Activated naive CD4-positive, alpha-beta T cell treated with anti-CD3 and anti-CD28 coated beads for 36 hours (primary cell): Measurements from ENCODE around the gene STXBP3. TPM values are rescaled to one million over a fixed set of nuclear protein-coding genes. Genes with fewer than 3 reads are reported as not detected.

ENCODE experiments used
- CTCF ChIA-PET: fragments of 350-600 bp; sonication (Branson Sonifier 250); formaldehyde crosslinking; loops from one replicate; lab custom pipeline; 2021; ENCODE audit warnings: antibody characterized with exemption; lab: Charles Lee
- DNase-seq: peaks from one replicate; pipeline ENCODE4 v3.0.0-alpha.2; 2020
- H3K27ac Mint-ChIP-seq: one replicate; pipeline ENCODE4 v1.8.0; 2021; ENCODE audit warnings: mild to moderate bottlenecking, mixed read lengths
- H3K27me3 Mint-ChIP-seq: one replicate; pipeline ENCODE4 v1.8.0; 2021; ENCODE audit warnings: low read depth, mixed read lengths
- H3K36me3 Mint-ChIP-seq: one replicate; pipeline ENCODE4 v1.8.0; 2021; ENCODE audit warnings: low read depth, mixed read lengths
- H3K4me1 Mint-ChIP-seq: one replicate; pipeline ENCODE4 v1.8.0; 2021; ENCODE audit warnings: low read depth, mixed read lengths
- H3K4me3 Mint-ChIP-seq: one replicate; pipeline ENCODE4 v1.8.0; 2021; ENCODE audit warnings: mild to moderate bottlenecking, moderate library complexity, mixed read lengths
- H3K9me3 Mint-ChIP-seq: one replicate; pipeline ENCODE4 v1.8.0; 2021; ENCODE audit warnings: mixed read lengths
- intact Hi-C: fragments of 100-400 bp; cut with micrococcal nuclease; formaldehyde crosslinking; loops from one replicate; pipeline ENCODE4 v1.15.1; 2023
- total RNA-seq, 2 experiments: library from RNA; stranded (reverse); gene quantifications; one replicate each; pipeline ENCODE4 v1.2.3, GENCODE V29; 2021

STXBP3 gene
- total RNA-seq, 2 experiments from 2014 or later, result 29.1 to 30.3 TPM

DNA sequence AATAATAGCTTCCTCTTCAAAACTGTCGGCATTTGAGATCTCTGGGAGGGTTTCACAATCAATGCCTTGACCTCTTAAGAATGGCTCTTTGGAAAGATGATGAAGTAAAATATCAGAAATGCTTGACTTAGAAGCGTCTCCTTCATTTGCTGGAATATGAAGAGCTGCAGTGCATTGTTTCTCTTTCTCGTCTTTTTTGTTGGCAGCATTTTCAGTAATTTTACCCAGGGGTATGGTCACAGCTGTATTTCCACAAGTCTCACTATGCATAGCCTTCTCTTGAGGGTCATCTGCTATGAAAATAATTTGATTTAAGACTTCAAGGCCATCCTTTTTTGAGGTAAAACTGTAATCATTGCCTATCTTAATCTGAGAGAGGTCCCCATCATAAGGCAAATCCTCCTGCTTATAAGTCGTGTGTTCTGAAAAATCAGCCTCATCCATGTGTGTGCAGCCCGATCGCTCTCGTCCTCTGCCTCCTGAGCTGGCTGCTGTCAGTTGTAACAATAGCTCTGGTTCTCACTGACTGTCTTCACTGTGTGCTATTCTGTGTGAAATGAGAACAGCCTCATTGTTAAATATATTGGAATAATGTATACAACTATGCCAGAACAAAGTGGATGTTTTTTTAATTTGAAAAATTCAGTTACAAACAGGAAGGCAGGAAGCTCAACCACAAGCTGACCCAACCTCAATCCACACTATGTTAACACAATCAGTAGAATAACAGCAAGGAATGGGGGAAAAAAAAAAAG lies 105.9 kb downstream of the STXBP3 start:
- Mint-ChIP-seq H3K27me3 (peaks cover 8% of the 10 kb centered on the region), H3K4me3 (no peak overlapping the region), H3K9me3 (no peaks in the 10 kb centered on the region), H3K36me3 (no peaks in the 10 kb centered on the region), H3K27ac (no peak overlapping the region), H3K4me1 (no peaks in the 10 kb centered on the region)
- DNase-seq, result no peak
- CTCF ChIA-PET, result interaction anchor here (0.6 to 2.4 kb wide), 4 partner anchors 10 to 24 kb away, joined by 3 to 6 read pairs (median 4); no protein-coding TSS in a partner anchor
- intact Hi-C loops, result no loop called here

DNA sequence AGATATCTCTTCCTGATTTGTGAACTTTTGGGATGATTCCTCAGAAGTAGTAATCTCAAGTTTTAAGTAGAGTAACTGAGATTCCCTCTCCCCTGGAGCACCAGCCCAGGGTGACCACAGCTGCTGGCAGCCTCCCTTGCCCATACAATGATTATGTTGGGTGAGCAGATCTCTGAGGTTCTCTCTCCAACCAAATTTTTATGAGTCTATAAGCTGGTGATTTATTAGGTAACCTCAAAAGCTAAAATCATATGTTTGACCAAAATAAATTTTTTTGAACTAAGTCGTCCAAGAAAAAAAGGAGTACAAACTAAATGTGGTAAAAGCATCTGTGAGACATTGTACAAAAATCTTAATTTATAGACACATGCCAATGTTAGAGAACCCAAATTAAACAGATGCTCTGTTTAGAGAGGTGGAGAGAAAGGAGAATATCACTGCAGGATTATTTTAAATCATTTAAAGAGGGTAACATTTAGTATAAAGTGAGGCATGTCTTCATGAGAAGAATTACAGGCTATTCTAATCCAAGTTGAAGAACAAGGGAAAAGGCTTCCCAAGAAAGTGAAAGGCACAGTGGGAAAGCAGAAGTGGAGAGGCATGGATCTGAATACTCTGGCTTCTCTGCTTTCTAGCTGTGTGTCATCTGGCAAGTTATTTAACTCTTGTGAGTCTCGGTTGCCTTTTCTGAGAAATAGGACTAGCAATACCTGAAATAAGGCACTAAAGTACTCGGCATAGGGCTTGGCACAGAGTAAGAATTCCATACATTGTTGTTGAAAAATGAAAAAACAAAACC lies 107.9 kb downstream of the STXBP3 start:
- peaks cover 8% of the 10 kb centered on the region for H3K27me3 Mint-ChIP-seq
- H3K27ac Mint-ChIP-seq, result no peak overlapping the region
- intact Hi-C loops, result no loop called here
- H3K36me3 Mint-ChIP-seq, result no peaks in the 10 kb centered on the region
- DNase-seq, result no peak
- CTCF ChIA-PET, result interaction anchor here (2.4 kb wide), 1 partner anchor 26 kb away, joined by 6 read pairs; no protein-coding TSS in a partner anchor
- no peaks in the 10 kb centered on the region for H3K9me3 Mint-ChIP-seq
- H3K4me1 Mint-ChIP-seq, result no peaks in the 10 kb centered on the region
- H3K4me3 Mint-ChIP-seq, result no peak overlapping the region

DNA sequence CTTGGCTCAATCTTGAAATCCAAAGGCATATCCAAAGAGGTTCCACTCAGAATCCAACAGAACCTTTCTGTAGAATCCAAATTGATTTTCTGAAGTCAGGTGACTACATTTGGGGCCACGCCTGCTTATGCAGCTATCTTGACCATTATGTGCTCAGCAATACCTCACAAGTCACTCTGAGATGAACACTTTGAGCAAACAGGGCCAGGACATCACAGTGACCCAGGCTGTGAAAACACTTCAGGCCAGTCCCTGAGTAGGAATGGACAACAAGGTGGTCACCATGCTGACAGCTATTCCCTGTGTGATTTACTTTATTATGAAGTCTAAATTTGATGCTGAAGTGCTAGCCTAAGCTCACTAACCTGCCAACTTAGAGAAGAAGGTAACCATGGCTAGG lies 110.5 kb downstream of the STXBP3 start, which contains the start of gene AKNAD1:
Gene AKNAD1, minus strand, starts transcription at position 101 of the 400 bp plus-strand sequence. CDS start 4,430 bp downstream, outside the sequence.
- H3K27ac Mint-ChIP-seq, result no peak within 1 kb of the TSS
- CTCF ChIA-PET, result no interaction called here
- no peaks in the 10 kb centered on the region for H3K36me3 Mint-ChIP-seq
- peaks cover 8% of the 10 kb centered on the region for H3K27me3 Mint-ChIP-seq
- no peaks in the 10 kb centered on the region for H3K4me1 Mint-ChIP-seq
- intact Hi-C loops, result no loop called here
- no peak within 1 kb of the TSS for H3K4me3 Mint-ChIP-seq
- H3K9me3 Mint-ChIP-seq, result no peaks in the 10 kb centered on the region
- DNase-seq, result no peak

DNA sequence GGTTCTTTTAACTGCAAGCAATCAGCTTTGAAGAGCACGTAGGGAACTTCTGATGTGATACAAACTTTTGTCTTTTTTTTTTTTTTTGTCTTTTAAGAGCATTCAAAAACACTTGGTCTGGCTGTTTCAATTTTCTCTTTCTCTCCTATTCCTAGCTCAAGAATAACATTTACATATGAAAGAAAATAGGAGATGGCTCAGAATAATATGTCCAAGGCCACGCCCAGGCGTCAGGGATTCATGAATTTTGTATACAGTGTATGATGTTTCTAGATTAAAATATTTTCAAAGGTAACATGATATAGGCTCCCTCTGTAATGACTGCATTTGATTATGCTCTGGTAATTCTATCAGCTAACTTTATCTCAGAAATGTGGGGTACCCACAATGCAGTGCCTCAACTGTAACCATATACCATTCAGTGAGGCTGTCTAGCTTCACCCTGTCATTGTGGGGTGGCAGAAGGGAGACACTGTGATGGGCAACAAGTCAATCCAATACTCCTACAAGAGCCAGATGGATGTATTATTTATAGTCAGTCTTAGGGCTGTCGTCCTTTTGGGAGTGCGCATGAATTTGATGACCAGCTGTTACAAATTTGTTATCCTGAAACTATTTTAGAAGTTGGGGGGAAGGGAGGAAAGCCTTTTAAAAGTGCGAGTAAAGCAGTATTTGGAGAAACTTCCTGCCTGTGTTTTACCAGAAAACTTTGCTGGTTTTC lies 111.9 kb downstream of the STXBP3 start:
- Mint-ChIP-seq H3K27me3 (peaks cover 8% of the 10 kb centered on the region), H3K4me1 (no peaks in the 10 kb centered on the region), H3K9me3 (no peaks in the 10 kb centered on the region), H3K27ac (no peak overlapping the region), H3K36me3 (no peaks in the 10 kb centered on the region), H3K4me3 (no peak overlapping the region)
- CTCF ChIA-PET, result no interaction called here
- intact Hi-C loops, result no loop called here
- no peak for DNase-seq

Other genes starting within 250 kb of the STXBP3 start
- gene EEIG2, start 186.6 kb upstream of the STXBP3 start, total RNA-seq, result 1 to 10 TPM; 7.6 to 7.9 TPM
- 10 to 100 TPM; 18.7 to 19.3 TPM for gene HENMT1, start 85.6 kb upstream of the STXBP3 start, total RNA-seq
- 10 to 100 TPM; 50.4 to 52.2 TPM for gene PRPF38B, start 54.4 kb upstream of the STXBP3 start, total RNA-seq
- gene FNDC7, start 33.8 kb upstream of the STXBP3 start, total RNA-seq, result under 1 TPM in 1 of 2 experiments, not detected in 1; 0.05 TPM
- gene AKNAD1, start 110.4 kb downstream of the STXBP3 start, total RNA-seq, result not detected
- gene GPSM2, start 130.3 kb downstream of the STXBP3 start, total RNA-seq, result 10 to 100 TPM; 15.9 to 19.3 TPM
- 10 to 100 TPM; 14.3 to 15.2 TPM for gene CLCC1, start 216.8 kb downstream of the STXBP3 start, total RNA-seq